GM12878 (cell line): ENCODE results near the gene EFCAB8. TPM values are rescaled to one million over a fixed set of nuclear protein-coding genes. Genes with fewer than 3 reads are reported as not detected.

Experiments used
- ATAC-seq: fragments of 200-7000 bp; cut with Tn5 transposase; 3 replicates; pipeline ENCODE4 v1.9.1; 2020; ENCODE audit warnings: mild to moderate bottlenecking, moderate library complexity
- BruUV-seq: library from RNA; stranded (reverse); fragments of 400-500 nt; replicated peaks from 2 replicates; lab custom pipeline; 2021; lab: Mats Ljungman, UMichigan
- CTCF ChIA-PET: fragments of 300-600 bp; sonication (Branson Sonifier 250); formaldehyde crosslinking; extraction: SDS; loops from one replicate; lab custom pipeline; 2021; ENCODE audit warnings: inconsistent platforms; lab: Yijun Ruan, JAX
- POLR2A ChIA-PET: fragments of 350-600 bp; formaldehyde crosslinking; extraction: SDS; loops from one replicate; lab custom pipeline; 2021; ENCODE audit warnings: inconsistent platforms; lab: Charles Lee
- RAD21 ChIA-PET: fragments of 300-600 bp; sonication (Branson Sonifier 250); formaldehyde crosslinking; loops from one replicate; lab custom pipeline; 2023; ENCODE audit warnings: antibody characterized with exemption; ENCODE audit not compliant: unreplicated experiment; lab: Charles Lee
- SMC1A ChIA-PET: fragments of 300-600 bp; sonication (Branson Sonifier 250); formaldehyde crosslinking; loops from one replicate; lab custom pipeline; 2023; ENCODE audit not compliant: unreplicated experiment, uncharacterized antibody; lab: Charles Lee
- DNase-seq: peaks from one replicate; pipeline ENCODE4 v3.0.0-alpha.2; 2011; ENCODE audit warnings: low read depth, low spot score
- FAIRE-seq: peaks from 3 replicates; lab custom pipeline; 2011; peaks lifted over from hg19 to GRCh38; lab: Jason Lieb, UNC
- H2AFZ ChIP-seq: 2 replicates; pipeline ENCODE4 v1.6.0; 2011; ENCODE audit warnings: low read depth, low read length, control low read depth; ENCODE audit not compliant: control insufficient read depth
- H3K27ac ChIP-seq: 2 replicates; pipeline ENCODE4 v1.5.1; 2011; ENCODE audit warnings: control low read depth; ENCODE audit not compliant: control insufficient read depth, insufficient read depth
- H3K27me3 ChIP-seq, 2 experiments: replicated peaks in 1 of 2; 2 replicates each; pipeline versions ENCODE4 v1.6.0 to v1.6.1; 2011; ENCODE audit warnings: low read length in 1 of 2; ENCODE audit not compliant: control insufficient read depth in 2 of 2, insufficient read depth in 2 of 2
- H3K36me3 ChIP-seq, 2 experiments: 2 replicates each; pipeline ENCODE4 v1.5.1; 2011; ENCODE audit warnings: low read length in 1 of 2; ENCODE audit not compliant: control insufficient read depth in 2 of 2, insufficient read depth in 2 of 2
- H3K4me1 ChIP-seq: 2 replicates; pipeline ENCODE4 v1.6.1; 2011; ENCODE audit warnings: mild to moderate bottlenecking, low read length, moderate library complexity, mixed read lengths; ENCODE audit not compliant: control insufficient read depth, insufficient read depth
- H3K4me2 ChIP-seq: 2 replicates; pipeline ENCODE4 v1.6.0; 2011; ENCODE audit warnings: control low read depth; ENCODE audit not compliant: control insufficient read depth, insufficient read depth
- H3K4me3 ChIP-seq: fragments of 200-600 bp; sonication (generic); 2 replicates; pipeline ENCODE4 v1.5.1; 2016
- H3K79me2 ChIP-seq: 2 replicates; pipeline ENCODE4 v1.6.0; 2011; ENCODE audit warnings: low read length; ENCODE audit not compliant: control insufficient read depth, insufficient read depth
- H3K9ac ChIP-seq: 2 replicates; pipeline ENCODE4 v1.8.0; 2011; ENCODE audit warnings: low read length, control low read depth, mixed read lengths; ENCODE audit not compliant: control insufficient read depth, insufficient read depth
- H3K9me3 ChIP-seq: replicated peaks from 3 replicates; pipeline ENCODE4 v1.5.1; 2011; ENCODE audit warnings: mild to moderate bottlenecking, low read length; ENCODE audit not compliant: control insufficient read depth, insufficient read depth
- H4K20me1 ChIP-seq: 2 replicates; pipeline ENCODE4 v1.6.0; 2011; ENCODE audit not compliant: control insufficient read depth, insufficient read depth
- LARP7 ChIP-seq: fragments of 450-650 bp; IDR thresholded peaks from 2 replicates; pipeline ENCODE4 v1.6.1; 2017; ENCODE audit warnings: mild to moderate bottlenecking
- ZZZ3 ChIP-seq: IDR thresholded peaks from 2 replicates; pipeline ENCODE4 v1.6.1; 2011; ENCODE audit warnings: low read depth; ENCODE audit not compliant: control insufficient read depth, insufficient read length
- WGBS: methylation state at CpG from one replicate; pipeline ENCODE4 v1.1.6; 2016; ENCODE audit warnings: low lambda C conversion rate; ENCODE audit not compliant: insufficient replicate concordance, insufficient coverage; ENCODE audit errors: missing lambda C conversion rate; 5-methylcytosine and 5-hydroxymethylcytosine counted together
- in situ Hi-C: fragments of 300-500 bp; cut with MboI; formaldehyde crosslinking; loops from 9 replicates; pipeline ENCODE4 v1.14.3; 2018; ENCODE audit warnings: mixed read lengths
- intact Hi-C: fragments of 100-400 bp; cut with micrococcal nuclease; formaldehyde crosslinking; loops from one replicate; pipeline ENCODE4 v1.14.2; 2022; ENCODE audit not compliant: unreplicated experiment
- polyA plus RNA-seq, 11 experiments: library from polyadenylated mRNA; depleted of rRNA in 4 of 11; unstranded in 6 of 11; stranded (reverse) in 5 of 11; fragments of >200 nt; fragmentation: Nextera tagmentation in 4 of 11; fragmentation: Illumina TruSeq in 1 of 11; extraction: Ambion mirVana in 4 of 11; extraction: Trizol in 1 of 11; gene quantifications; 1 replicate in 1 of 11; 2 replicates in 10 of 11; pipeline versions ENCODE4 v1.2.1 to v1.2.3, GENCODE V29; 2011 to 2016; ENCODE audit warnings: inconsistent platforms in 2 of 11, missing spikeins in 2 of 11, low read depth in 1 of 11
- total RNA-seq, 4 experiments: library from RNA; depleted of rRNA in 3 of 4; stranded (reverse); fragments of >200 nt in 3 of 4; fragmentation: Illumina TruSeq in 1 of 4; extraction: Trizol in 1 of 4; gene quantifications; 2 replicates each; pipeline versions ENCODE4 v1.2.1 to v1.2.3, GENCODE V29; 2013 to 2021
- TF ChIP-seq, protein P1 (sequence below): fragments of 450-650 bp; IDR thresholded peaks from 2 replicates; pipeline ENCODE4 v1.6.1; 2016; ENCODE audit warnings: mild to moderate bottlenecking, moderate library complexity, borderline replicate concordance
- TF ChIP-seq, protein P2 (sequence below): fragments of 450-650 bp; IDR thresholded peaks from 2 replicates; pipeline ENCODE4 v1.6.1; 2016; ENCODE audit warnings: mild to moderate bottlenecking

EFCAB8 gene
- total and polyA plus RNA-seq, 10 of the 15 experiments (the other 5 are each of a cell fraction or from before 2014, with no cell fraction given): 0.04 to 0.18 (median 0.06) TPM; not detected in 4

GRCh38 chr20:32999603-33000250 lies 141.0 kb downstream of the EFCAB8 start:
- H3K4me3 ChIP-seq: no peak overlapping the region
- BruUV-seq: no TSS peak
- ATAC-seq (no peak), DNase-seq (no peak), FAIRE-seq (no peak)
- ChIA-PET RAD21 (interaction anchor here (1.4 kb wide), 1 partner anchor 54 kb away, joined by 3 read pairs; no protein-coding TSS in a partner anchor), CTCF (interaction anchor here (0.6 to 1.8 kb wide), 5 partner anchors 12 to 349 kb away, joined by 3 read pairs; no protein-coding TSS in a partner anchor), POLR2A (no interaction called here), SMC1A (no interaction called here)
- no peak overlapping the region for H3K9ac ChIP-seq
- no peaks in the 10 kb centered on the region for H3K79me2 ChIP-seq
- no peaks in the 10 kb centered on the region for H4K20me1 ChIP-seq
- H3K36me3 ChIP-seq: no peaks in the 10 kb centered on the region
- no peak overlapping the region for H2AFZ ChIP-seq
- no peak for TF ChIP-seq LARP7
- TF ChIP-seq, protein P1, sequence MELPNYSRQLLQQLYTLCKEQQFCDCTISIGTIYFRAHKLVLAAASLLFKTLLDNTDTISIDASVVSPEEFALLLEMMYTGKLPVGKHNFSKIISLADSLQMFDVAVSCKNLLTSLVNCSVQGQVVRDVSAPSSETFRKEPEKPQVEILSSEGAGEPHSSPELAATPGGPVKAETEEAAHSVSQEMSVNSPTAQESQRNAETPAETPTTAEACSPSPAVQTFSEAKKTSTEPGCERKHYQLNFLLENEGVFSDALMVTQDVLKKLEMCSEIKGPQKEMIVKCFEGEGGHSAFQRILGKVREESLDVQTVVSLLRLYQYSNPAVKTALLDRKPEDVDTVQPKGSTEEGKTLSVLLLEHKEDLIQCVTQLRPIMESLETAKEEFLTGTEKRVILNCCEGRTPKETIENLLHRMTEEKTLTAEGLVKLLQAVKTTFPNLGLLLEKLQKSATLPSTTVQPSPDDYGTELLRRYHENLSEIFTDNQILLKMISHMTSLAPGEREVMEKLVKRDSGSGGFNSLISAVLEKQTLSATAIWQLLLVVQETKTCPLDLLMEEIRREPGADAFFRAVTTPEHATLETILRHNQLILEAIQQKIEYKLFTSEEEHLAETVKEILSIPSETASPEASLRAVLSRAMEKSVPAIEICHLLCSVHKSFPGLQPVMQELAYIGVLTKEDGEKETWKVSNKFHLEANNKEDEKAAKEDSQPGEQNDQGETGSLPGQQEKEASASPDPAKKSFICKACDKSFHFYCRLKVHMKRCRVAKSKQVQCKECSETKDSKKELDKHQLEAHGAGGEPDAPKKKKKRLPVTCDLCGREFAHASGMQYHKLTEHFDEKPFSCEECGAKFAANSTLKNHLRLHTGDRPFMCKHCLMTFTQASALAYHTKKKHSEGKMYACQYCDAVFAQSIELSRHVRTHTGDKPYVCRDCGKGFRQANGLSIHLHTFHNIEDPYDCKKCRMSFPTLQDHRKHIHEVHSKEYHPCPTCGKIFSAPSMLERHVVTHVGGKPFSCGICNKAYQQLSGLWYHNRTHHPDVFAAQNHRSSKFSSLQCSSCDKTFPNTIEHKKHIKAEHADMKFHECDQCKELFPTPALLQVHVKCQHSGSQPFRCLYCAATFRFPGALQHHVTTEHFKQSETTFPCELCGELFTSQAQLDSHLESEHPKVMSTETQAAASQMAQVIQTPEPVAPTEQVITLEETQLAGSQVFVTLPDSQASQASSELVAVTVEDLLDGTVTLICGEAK: no peak
- TF ChIP-seq, protein P2, sequence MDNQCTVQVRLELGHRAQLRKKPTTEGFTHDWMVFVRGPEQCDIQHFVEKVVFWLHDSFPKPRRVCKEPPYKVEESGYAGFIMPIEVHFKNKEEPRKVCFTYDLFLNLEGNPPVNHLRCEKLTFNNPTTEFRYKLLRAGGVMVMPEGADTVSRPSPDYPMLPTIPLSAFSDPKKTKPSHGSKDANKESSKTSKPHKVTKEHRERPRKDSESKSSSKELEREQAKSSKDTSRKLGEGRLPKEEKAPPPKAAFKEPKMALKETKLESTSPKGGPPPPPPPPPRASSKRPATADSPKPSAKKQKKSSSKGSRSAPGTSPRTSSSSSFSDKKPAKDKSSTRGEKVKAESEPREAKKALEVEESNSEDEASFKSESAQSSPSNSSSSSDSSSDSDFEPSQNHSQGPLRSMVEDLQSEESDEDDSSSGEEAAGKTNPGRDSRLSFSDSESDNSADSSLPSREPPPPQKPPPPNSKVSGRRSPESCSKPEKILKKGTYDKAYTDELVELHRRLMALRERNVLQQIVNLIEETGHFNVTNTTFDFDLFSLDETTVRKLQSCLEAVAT: no peak
- TF ChIP-seq ZZZ3: no peak
- in situ Hi-C loops (no loop called here), intact Hi-C loops (no loop called here)
- H3K4me1 ChIP-seq: no peaks in the 10 kb centered on the region
- 41% methylated on average over 9 of the region's 9 CpGs for WGBS
- H3K27me3 ChIP-seq: no peaks in the 10 kb centered on the region
- no peaks in the 10 kb centered on the region for H3K9me3 ChIP-seq
- no peak overlapping the region for H3K27ac ChIP-seq
- H3K4me2 ChIP-seq: no peak overlapping the region
